ENCODE measurements around the gene MLLT6.
A peak's percentile ranks its signal among the peaks of the same experiment; 100 is the strongest.

The MLLT6 gene

DNA sequence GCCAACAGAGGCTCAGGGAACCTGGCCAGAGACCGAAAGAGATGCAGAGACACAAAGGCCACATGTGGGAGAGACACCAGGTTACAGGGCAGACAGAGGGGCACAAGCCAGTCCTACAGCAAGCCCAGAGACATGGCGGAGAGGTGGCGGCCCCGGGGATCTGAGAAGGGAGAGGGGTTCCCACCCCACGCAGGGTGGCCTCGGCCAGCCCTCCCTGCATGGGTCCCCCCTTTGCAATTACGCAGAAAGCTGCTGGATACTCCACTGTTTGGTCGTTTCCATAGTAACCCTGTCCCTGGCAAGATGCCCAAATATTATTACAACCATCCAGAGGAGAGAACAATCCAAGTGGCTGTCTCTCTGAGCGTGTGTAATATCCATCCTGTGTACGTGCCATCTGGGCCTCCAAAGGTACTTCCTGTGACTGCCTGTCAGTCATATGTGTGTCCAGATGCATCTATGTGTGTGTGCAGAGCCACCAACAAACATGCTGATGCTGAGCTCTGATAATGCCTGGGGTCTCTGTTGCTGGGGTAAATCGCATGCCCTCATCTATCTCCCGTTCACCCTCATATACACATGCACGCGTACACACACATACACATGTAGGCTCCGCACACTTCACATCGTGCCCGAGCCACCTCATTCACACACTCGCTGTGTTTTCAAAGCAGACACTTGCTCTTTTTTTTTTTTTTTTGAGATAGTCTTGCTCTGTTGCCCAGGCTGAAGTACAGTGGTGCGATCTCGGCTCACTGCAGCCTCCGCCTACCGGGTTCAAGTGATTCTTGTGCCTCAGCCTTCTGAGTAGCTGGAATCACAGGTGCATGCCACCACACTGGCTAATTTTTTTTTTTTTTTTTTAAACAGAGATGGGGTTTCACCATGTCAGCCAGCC lies 37.6 kb downstream of the MLLT6 start:
- no peak for DNase-seq (ENCODE audit: low spot score)

DNA sequence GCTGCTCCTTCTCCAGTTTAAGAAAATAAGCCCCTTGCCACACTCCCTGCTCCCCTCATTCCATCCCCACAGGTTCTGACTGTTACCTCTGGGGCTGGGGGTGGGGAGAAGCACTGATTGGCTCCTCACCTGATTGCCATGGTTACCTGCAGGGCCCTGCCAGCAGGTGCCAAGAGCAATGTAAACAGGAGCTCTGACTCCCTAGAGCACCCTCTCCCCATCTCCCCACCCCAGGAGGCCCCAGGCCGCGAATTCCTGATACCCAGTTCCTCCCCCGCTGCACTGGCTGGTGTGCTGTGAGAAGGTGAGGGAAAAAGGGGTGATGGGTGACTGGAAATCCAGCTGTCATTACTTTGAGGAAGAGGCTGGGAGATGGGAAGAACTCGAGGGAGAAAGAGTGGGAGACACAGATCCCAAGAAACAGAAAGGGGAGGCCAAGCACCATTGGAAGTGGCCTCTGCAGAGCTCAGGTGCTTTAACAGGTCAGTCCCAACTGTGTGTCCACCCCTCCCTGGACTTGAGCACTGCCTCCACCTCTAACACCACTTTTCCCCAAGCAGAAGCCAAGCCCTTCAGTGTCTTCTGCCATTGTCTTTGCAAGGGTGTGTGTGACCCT lies 38.6 kb downstream of the MLLT6 start:
- DNase-seq (ENCODE audit: low spot score) = no peak

- DNase-seq (ENCODE audit: low spot score) = no peak
Observed at GRCh38 chr17:38745545-38745944, 40.5 kb downstream of the MLLT6 start.

DNA sequence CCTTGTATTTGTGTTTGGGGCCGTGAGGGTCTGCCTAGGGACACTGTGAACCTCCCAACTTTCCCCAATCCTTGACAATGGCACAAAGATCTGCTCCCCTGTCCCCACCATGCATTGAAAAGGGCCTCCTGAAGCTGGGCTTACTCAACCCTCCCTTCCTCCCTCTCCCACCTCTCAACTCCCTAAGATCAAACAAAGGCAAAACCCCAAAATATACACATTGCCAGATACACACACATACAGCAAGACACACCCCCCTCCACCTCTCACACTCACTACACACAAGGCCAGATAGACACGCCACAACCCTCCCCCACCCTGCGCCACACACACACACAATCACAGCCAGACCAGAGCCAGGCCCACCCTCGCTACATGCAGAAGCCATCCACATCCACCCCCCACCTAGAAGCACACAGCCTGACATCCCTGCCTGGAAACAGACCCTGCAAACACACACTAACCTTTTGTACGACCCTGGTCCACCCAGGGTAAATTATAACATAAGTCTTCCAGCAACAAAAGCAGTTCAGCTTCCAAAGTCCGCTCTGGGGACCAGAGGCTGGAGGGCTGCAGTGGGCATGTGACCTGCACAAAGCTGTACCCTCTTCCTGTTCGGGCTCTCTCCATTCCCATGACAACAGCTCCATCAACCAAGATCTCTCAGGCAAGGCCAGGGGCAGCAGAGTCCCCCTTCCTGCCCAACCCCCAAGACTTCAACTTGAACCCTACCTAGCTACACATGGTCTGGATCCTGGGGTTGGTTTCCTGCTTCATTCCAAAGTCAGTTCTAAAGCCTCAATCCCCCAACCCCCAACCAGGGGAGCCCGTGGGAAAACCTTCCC lies 41.2 kb downstream of the MLLT6 start:
- DNase-seq (ENCODE audit: low spot score) = no peak

- no peak for DNase-seq (ENCODE audit: low spot score)
Observed at GRCh38 chr17:38746849-38747462, 41.9 kb downstream of the MLLT6 start.

DNA sequence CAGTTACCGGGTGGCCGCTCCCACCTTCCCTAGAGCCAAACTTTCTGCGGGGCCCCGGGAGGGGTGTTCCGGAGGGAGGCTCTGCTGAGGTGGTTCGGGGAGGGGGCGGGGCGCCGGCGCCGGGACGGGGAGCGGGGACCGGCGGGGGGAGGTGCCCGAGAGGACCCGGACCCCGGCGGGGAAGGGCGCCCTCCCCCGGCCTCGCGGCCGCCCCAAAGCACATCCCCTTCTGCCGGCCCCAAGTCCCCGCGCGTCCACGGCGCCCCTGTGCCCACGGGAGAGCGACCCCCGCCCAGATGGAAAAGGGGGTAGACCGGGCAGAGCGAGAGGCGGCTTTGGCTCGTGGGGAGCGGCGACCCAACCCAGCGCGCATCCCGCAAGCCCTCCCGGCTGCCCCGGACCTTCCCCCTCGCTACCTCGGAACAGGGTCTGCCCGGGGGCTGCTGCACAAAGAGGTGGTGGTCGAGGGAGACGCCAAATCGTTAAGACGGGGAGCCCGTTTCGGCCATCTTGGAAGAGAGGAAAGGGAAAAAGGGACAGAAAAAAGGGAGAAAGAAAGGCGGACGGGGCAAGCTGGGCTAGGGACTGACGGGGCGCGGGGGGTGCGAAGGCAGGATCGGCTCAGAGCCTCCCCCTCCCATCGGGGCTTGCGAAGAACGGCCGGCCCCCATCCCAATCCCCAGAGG lies 42.5 kb downstream of the MLLT6 start:
- no peak for DNase-seq (ENCODE audit: low spot score)

- no peak for DNase-seq (ENCODE audit: low spot score)
Observed at GRCh38 chr17:38748149-38748891, 43.2 kb downstream of the MLLT6 start, which contains the start of gene PCGF2. Gene PCGF2, minus strand, starts transcription at chr17:38748336. Its CDS starts 7,934 bp downstream, at chr17:38740402.

DNA sequence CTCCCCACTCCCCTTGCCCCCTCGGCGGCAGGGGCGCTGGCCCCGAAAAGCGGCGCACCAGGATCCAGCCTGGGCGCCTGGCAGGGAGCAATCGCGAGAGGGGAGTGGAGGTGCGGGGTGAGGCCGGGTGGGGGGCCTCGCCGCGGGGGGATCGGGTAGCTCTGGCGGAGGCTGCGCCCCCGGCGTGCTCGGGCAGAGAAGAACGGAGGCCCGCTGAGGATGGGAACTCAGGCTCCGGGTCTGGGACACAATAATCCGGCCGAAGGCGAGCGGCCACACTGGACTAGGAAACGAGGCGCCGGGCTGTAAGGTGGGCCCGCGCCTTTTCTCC lies 43.8 kb downstream of the MLLT6 start:
- DNase-seq (ENCODE audit: low spot score) = no peak

- DNase-seq (ENCODE audit: low spot score) = no peak
Observed at GRCh38 chr17:38749223-38750043, 44.4 kb downstream of the MLLT6 start.

GRCh38 chr17:38750044-38750311 lies 44.9 kb downstream of the MLLT6 start:
- no peak for DNase-seq (ENCODE audit: low spot score)

DNA sequence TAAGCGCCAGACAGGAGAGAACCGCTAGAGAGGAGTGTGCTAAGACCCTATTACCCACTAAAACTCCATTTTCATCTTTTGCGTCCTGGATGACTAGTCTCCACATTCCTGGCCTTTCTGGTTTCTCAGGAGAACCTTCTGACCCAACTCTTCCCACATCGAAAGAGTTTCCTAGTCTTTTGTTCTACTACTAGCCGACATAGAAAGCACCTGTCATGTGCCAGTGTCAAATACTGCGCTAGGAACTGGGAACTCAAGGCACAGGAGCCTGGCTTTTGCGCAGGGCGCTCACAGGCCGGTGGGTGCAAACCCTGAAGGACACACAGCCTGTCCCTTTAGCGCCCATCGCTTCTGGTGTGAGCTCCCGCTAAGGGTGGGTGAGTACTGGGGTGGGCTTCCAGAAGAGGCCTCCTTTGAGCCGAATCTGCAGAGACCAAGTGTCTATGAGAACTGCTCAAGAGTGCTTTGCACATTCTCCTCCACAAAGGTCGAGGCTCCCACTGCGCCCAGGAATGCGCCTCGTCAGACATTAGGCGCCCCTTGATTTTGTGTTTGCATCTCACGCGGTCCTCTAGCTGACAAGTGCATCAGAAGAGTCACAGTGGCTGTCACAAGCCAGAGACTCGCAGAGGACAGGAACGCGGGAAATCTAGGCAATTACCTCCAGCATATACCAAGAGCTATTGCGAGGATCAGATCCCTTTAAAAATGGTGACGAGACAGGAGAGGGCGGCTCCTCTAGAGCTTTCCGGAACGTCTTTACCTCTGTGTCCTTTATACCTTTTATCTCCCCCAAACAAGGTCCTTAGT lies 45.4 kb downstream of the MLLT6 start:
- no peak for DNase-seq (ENCODE audit: low spot score)

GRCh38 chr17:38751144-38751807 lies 46.2 kb downstream of the MLLT6 start:
- DNase-seq (ENCODE audit: low spot score) = no peak

GRCh38 chr17:38751808-38752307 lies 46.8 kb downstream of the MLLT6 start:
- peak; percentile 67 for DNase-seq (ENCODE audit: low spot score)

GRCh38 chr17:38752308-38753070 lies 47.4 kb downstream of the MLLT6 start, which contains the start of gene PSMB3:
Gene PSMB3, plus strand, starts transcription at chr17:38752741. Its CDS starts 86 bp downstream, at chr17:38752827.
- peak; percentile 97 for DNase-seq (ENCODE audit: low spot score)

DNA sequence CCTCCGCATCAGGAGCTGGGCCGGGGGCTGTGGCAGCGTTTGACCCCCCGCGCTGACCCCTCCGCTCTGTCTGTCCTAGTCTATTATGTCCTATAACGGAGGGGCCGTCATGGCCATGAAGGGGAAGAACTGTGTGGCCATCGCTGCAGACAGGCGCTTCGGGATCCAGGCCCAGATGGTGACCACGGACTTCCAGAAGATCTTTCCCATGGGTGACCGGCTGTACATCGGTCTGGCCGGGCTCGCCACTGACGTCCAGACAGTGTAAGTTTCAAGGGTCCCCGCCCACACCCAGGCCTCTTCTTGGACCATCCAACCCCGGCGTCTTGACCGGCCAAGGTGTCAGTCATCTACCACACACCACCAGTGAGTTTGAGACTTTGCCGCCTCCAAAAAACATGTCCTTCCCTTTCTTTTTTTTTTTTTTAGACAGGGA lies 48.0 kb downstream of the MLLT6 start:
- DNase-seq (ENCODE audit: low spot score) = no peak

DNA sequence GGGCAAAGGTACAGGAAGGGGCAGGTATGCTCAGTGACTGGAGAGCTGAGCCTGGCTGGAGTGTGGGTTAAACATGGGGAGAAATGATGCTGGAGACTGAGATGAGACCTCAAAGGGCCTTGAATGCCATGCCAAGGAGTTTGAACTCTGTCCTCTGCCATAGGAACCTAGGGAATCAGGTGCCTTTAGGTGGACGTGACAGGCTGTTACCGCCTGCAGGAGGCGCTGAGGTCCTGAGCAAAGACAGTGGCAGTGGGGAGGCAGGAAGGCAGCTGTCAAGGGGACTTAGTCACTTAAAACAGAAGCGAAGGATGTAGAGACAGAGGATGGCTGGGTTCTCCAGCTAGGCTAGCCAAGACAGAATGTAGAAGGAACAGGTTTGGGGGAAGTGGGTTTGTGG lies 56.5 kb downstream of the MLLT6 start:
- peak; percentile 30 for DNase-seq (ENCODE audit: low spot score)

DNA sequence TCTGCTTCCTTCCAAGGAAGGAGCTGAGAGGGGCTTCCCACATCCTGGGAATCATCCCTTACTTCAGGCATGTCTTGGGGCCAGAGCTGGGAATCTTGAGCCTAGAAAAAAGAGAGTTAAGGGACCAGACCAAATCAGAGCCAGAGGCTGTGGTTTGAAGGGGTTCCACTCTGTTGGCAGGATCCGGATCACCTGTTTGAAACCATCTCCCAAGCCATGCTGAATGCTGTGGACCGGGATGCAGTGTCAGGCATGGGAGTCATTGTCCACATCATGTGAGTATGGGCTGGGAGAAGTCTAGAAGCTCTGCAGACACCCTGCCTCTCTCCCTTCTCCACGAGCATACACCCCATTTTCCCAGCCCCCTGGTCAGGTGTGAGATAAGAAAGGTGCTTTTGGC lies 57.2 kb downstream of the MLLT6 start:
- DNase-seq (ENCODE audit: low spot score) = no peak

- DNase-seq (ENCODE audit: low spot score) = no peak
Observed at GRCh38 chr17:38766341-38766740, 61.3 kb downstream of the MLLT6 start.

All from hematopoietic multipotent progenitor cell treated with erythropoietin and hydrocortisone succinate and interleukin-3 and kit ligand, for 15 days (in vitro differentiated cells).